GM18502 (cell line): ENCODE results near the gene RNF186.
"Not testable (repeated sequence)": the region's sequence is repeated elsewhere in the genome, so short reads cannot be mapped to it uniquely, and the experiment has no call there.

Experiments
- ATAC-seq: cut with Tn5 transposase; IDR thresholded peaks from one replicate; pipeline ENCODE4 v1.9.1; 2021; ENCODE audit warnings: mild to moderate bottlenecking; ENCODE audit not compliant: unreplicated experiment, poor library complexity

Gene RNF186

DNA sequence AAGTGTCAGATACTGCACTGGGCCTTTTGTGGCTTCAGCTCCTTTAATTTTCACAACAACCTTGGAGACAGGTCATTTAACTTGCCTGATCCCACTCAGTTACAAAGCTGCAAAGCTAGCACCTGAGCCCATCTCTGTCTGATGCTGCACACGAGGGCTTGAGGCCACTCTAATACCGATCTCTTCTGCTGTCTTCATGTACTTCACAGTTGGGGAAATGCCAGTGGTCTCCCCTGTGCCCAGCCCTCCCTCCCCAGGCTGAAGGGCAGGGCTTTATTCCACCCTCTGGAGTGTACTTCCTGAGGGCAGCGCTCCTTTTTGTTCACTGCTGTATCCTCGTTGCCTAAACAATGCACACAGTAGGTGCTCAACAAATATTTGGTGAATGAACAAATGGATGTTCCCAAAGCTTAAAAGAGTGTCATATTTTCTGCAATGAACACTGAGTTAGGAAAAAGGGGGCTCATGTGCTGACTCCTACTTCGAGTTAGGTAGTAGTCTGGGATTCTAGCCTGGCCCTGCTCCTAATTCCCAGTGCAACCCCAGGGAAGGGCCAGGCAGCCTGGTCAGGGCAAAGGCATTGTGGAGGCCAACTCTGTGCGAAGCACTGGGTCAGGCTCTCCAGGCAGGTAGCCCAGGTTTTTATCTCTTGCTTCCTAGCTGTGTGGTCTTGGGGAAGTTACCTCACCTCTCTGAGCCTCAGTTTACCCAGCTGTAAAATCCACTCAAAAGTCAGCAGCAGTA is 16.4 kb downstream of the RNF186 start:
- no peak for ATAC-seq

- ATAC-seq: no peak
Observed at GRCh38 chr1:19797827-19798226, 17.3 kb downstream of the RNF186 start.

DNA sequence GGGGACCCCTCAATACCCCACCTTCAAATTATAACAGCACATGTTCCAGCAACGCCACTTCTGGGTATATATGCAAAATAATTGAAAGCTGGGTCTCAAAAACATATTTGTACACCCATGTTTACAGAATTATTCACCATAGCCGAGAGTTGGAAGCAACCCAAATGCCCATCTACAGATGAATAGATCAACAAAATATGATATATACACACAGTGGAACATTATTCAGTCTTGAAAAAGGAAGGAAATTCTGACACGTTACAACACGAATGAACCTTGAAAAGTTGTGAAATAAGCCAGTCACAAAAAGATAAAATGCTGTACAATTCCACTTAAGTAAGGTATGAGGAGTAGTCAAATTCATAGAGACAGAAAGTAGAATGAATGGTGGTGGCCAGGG is 20.5 kb downstream of the RNF186 start:
- no peak for ATAC-seq

DNA sequence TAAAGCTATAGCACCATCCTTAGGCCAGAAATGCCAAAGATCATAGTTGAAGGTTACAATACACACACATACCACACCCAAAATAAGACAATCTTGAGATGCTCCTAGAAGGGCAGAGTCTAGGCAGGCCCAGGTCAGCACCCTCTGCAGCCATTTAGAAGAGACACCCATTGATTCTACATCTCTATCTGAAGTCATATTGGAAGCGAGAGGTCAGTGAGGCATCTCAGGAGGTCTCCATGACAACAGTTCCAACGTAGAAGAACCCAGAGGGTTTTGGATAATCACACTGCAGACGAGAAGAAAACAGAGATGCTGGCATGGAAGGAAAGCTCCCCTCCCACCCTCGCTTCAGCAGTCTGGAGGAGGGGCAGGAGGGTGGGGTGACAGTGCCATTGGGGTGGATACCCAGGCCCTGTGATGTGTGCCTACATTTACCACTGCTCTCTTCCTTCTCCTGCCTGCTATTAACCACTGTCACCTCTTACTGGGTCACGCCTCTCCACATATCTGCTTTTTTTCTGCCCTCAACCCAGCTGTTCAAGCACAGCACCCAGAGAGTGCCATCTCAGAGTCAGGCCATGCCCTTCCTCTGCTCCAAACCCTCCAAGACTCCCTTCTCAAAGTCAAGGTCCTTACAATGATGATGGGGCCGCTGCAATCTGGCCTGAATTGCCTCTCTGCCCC is 21.6 kb downstream of the RNF186 start:
- no peak for ATAC-seq

DNA sequence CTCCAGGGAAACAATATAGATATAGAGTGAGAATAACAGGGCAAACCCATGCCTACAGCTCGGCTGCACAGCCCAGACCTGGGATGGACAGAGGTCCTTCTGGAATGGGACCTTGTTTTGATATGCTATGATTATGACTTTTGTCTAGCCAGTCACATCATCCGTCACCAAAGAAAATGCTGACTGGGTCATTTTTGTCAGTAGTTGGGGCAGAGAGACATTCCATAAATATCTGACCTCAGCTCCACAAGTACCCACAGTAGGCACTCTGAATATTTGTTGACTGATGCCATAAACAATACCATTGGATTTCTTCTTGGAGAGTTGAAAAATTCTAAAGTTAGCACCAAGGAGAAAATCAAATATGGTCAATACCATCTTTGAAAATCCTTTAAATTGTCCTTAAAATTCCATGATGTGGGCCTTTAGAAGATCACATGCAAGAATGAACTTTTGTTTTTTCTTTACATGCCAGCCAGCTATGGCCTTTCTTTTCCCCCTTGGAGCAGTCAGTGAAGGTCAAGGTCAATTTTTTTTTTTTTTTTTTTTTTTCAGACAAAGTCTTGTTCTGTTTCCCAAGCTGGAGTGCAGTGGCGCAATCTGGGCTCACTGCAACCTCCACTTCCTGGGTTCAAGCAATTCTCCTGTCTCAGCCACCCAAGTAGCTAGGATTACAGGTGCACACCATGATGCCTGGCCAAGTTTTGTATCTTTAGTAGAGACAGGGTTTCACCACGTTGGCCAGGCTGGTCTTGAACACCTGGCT is 22.7 kb downstream of the RNF186 start:
- no peak for ATAC-seq

DNA sequence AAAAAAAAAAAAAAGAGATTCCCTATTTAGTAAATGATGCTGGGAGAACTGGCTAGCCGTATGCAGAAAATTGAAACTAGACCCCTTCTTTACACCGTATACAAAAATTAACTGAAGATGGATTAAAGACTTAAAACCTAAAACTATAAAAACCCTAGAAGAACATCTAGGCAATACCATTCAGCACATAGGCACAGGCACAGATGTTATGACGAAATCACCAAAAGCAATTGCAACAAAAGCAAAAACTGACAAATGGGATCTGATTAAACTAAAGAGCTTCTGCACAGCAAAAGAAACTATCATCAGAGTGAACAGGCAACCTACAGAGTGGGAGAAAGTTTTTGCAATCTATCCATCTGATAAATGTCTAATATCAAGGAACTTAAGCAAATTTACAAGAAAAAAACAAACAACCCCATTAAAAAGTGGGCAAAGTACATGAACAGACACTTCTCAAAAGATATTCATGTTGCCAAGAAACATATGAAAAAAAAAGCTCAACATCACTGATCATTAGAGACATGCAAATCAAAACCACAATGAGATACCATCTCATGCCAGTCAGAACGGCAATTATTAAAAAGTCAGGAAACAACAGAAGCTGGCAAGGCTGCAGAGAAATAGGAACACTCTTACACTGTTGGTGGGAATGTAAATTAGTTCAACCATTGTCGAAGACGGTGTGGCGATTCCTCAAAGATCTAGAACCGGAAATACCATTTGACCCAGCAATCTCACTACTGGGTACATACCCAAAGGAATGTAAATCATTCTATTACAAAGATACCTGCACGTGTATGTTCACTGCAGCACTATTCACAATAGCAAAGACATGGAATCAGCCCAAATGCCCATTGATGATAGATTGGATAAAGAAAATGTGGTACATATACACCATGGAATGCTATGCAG is 24.8 kb downstream of the RNF186 start:
- ATAC-seq: not testable (repeated sequence)

GRCh38 chr1:19786988-19787423 is 28.1 kb downstream of the RNF186 start:
- no peak for ATAC-seq

GRCh38 chr1:19785660-19786059 is 29.4 kb downstream of the RNF186 start:
- no peak for ATAC-seq

- ATAC-seq: no peak
Observed at GRCh38 chr1:19780267-19780877, 34.7 kb downstream of the RNF186 start.

DNA sequence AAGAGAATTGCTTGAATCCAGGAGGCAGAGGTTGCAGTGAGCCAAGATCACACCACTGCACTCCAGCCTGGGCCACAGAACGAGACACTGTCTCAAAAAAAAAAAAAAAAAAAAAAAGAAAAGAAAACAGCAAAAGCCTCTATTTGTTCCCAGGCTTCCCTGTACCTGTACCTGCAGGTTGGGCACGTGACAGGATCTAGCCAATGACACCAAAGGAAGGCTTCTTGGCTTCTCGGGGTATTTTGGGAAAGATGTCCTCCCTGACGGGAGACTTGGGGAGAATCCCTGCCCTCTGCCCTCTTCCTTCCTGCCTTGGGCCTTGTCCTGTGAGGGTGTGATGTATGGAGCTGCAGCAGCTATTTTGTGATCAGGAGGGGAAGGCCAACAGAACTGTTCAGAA is 38.1 kb downstream of the RNF186 start:
- no peak for ATAC-seq

GRCh38 chr1:19776287-19776686 is 38.8 kb downstream of the RNF186 start:
- no peak for ATAC-seq

GRCh38 chr1:19775831-19776230 is 39.3 kb downstream of the RNF186 start:
- no peak for ATAC-seq

- no peak for ATAC-seq
Observed at GRCh38 chr1:19775317-19775716, 39.8 kb downstream of the RNF186 start.

DNA sequence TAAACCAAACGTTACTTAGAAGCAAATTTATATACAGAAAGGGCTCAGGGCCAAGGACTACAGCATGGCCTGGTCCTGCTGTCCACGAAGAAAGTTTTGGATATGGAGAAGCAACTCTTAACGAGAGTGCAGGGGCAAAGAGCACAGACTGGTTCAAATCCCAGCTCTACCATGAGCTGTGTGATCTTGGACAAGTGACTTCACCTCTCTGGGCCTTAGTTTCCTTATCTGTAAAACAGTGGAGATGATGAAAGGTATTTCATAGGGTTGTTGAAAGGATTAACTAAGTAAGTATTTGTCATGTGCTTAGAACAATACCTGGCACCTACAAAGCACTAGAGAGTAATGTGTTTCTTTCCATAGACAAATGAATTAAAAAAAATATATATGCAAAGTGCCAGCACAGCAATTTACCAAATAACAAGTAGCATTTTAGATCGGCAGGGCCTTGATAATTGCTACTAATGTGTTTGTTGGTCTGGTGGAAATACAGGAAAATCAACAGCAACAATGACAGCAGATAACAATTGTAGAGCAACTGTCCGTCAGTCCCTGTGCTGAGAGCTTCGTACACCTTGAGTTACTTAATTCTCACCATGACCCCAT is 40.8 kb downstream of the RNF186 start:
- ATAC-seq: no peak

DNA sequence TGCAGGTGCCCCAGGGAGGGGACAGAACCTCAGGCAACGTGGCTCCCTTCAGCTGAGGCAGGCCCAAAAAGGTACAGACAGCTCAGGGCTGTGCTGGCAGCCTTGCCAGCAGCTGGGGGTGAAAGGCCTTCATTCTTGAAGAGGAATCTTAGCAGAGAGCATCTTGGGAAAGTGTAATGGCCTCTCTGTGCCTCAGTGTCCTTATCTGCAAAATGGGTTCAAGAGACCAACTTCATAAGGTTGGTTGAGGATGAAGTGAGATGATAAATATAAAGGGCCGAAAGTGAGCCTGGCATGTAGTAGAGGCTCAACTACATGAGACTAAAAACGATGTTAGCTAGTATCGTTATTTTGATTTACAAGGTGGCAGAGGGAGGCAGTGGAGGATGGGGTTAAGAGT is 41.6 kb downstream of the RNF186 start:
- ATAC-seq: no peak

DNA sequence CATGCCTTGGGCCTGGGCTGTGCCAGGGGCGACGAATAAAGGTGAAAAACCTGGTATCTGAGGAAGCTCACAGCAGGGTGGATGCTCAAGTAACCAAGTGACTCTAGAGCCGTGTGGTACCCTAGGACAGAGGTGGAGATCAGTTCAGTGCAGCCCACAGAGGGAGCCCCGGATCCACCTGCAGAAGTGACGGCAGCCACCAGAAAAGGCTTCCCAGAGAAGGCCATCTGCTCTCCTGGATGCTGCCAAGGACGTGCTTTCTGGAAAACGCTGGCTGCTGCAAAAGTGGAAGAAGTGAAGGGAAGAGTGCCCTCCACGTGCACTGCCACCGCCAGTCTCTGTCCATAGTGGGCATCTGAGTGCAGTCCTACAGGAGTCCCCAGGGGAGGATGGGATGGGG is 43.0 kb downstream of the RNF186 start:
- no peak for ATAC-seq

DNA sequence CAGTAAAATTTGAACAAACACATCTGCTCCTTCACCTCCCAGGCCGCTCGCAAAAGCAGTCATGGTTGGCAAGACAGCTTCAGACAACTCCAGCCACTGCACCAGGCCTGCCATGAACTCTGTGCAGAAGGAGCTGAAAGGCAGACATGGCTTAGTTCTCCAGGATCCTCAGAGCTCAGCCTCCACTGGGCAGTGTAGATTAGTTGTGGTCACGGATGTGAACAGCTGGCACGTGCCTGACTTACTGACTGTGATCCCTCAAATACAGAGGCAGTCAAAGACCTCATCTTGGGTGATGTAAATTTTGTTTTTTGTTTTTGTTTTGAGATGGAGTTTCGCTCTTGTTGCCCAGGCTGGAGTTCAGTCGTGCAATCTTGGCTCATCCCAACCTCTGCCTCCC is 43.7 kb downstream of the RNF186 start:
- no peak for ATAC-seq

- no peak for ATAC-seq
Observed at GRCh38 chr1:19770436-19771190, 44.5 kb downstream of the RNF186 start.
